IMR-90 (cell line): ENCODE results near the gene HEATR1. TPM values are rescaled to one million over a fixed set of nuclear protein-coding genes. Genes with fewer than 3 reads are reported as not detected.

Experiments
- ATAC-seq: fragments of 200-7000 bp; cut with Tn5 transposase; 2 replicates; pipeline ENCODE4 v1.9.1; 2020; ENCODE audit warnings: low read depth, mild to moderate bottlenecking, moderate library complexity
- BruUV-seq: library from RNA; stranded (reverse); fragments of 400-500 nt; replicated peaks from 2 replicates; lab custom pipeline; 2021; lab: Mats Ljungman, UMichigan
- CTCF ChIA-PET: fragments of 300-600 bp; formaldehyde crosslinking; extraction: SDS; loops from one replicate; lab custom pipeline; 2021; ENCODE audit warnings: antibody characterized with exemption; lab: Yijun Ruan, JAX
- POLR2A ChIA-PET: fragments of 300-600 bp; sonication (Branson Sonifier 250); formaldehyde crosslinking; loops from one replicate; lab custom pipeline; 2022; ENCODE audit warnings: antibody characterized with exemption; ENCODE audit not compliant: unreplicated experiment; lab: Charles Lee
- DNase-seq: peaks from one replicate; pipeline ENCODE4 v3.0.0; 2013
- H2AFZ ChIP-seq: replicated peaks from 2 replicates; pipeline ENCODE3; 2013; ENCODE audit warnings: low read length, mild to moderate bottlenecking; ENCODE audit not compliant: poor library complexity
- H2AK5ac ChIP-seq: 2 replicates; pipeline ENCODE4 v1.6.1; 2013; ENCODE audit warnings: low read depth, low read length, inconsistent platforms
- H2AK9ac ChIP-seq: replicated peaks from 2 replicates; pipeline ENCODE3; 2013; ENCODE audit warnings: mild to moderate bottlenecking, low read depth, low read length, moderate library complexity; ENCODE audit not compliant: poor library complexity
- H2BK120ac ChIP-seq: 2 replicates; pipeline ENCODE4 v1.6.1; 2013; ENCODE audit warnings: low read depth, low read length, inconsistent platforms
- H2BK15ac ChIP-seq: 3 replicates; pipeline ENCODE4 v1.6.1; 2013; ENCODE audit warnings: low read depth, low read length, inconsistent platforms
- H2BK20ac ChIP-seq: 2 replicates; pipeline ENCODE4 v1.6.1; 2013; ENCODE audit warnings: low read depth, mild to moderate bottlenecking, inconsistent platforms, low read length, moderate library complexity
- H2BK5ac ChIP-seq: 2 replicates; pipeline ENCODE4 v1.6.1; 2013; ENCODE audit warnings: mild to moderate bottlenecking, low read depth, low read length, inconsistent platforms; ENCODE audit not compliant: poor library complexity, severe bottlenecking
- H3K14ac ChIP-seq: replicated peaks from 2 replicates; pipeline ENCODE4 v1.6.1; 2013; ENCODE audit warnings: low read depth, low read length, inconsistent platforms
- H3K18ac ChIP-seq: 2 replicates; pipeline ENCODE4 v1.6.1; 2013; ENCODE audit warnings: low read depth, low read length, control low read depth
- H3K23ac ChIP-seq: 2 replicates; pipeline ENCODE4 v1.6.1; 2013; ENCODE audit warnings: low read depth, low read length, inconsistent platforms
- H3K27ac ChIP-seq: 2 replicates; pipeline ENCODE4 v1.5.1; 2013; ENCODE audit warnings: mild to moderate bottlenecking, control low read depth, low read length; ENCODE audit not compliant: insufficient read depth
- H3K27me3 ChIP-seq: 2 replicates; pipeline ENCODE4 v1.6.1; 2013; ENCODE audit warnings: low read length; ENCODE audit not compliant: control insufficient read depth, insufficient read depth
- H3K36me3 ChIP-seq: 2 replicates; pipeline ENCODE4 v1.6.1; 2013; ENCODE audit warnings: low read length, mixed read lengths; ENCODE audit not compliant: control insufficient read depth, insufficient read depth
- H3K4ac ChIP-seq: 2 replicates; pipeline ENCODE4 v1.6.1; 2013; ENCODE audit warnings: low read depth, low read length, inconsistent platforms
- H3K4me1 ChIP-seq: 2 replicates; pipeline ENCODE4 v1.6.1; 2013; ENCODE audit warnings: low read length, mixed read lengths; ENCODE audit not compliant: control insufficient read depth, insufficient read depth
- H3K4me2 ChIP-seq: 2 replicates; pipeline ENCODE4 v1.6.1; 2013; ENCODE audit warnings: low read depth, mild to moderate bottlenecking, control low read depth, low read length, moderate library complexity
- H3K4me3 ChIP-seq: 2 replicates; pipeline ENCODE4 v1.5.1; 2013; ENCODE audit warnings: low read depth, mild to moderate bottlenecking, control low read depth, low read length, moderate library complexity; ENCODE audit not compliant: insufficient read depth
- H3K56ac ChIP-seq: 2 replicates; pipeline ENCODE4 v1.6.1; 2013; ENCODE audit warnings: low read length, inconsistent platforms; ENCODE audit not compliant: insufficient read depth; ENCODE audit errors: extremely low read depth
- H3K79me1 ChIP-seq, 2 experiments: 2 replicates each; pipeline ENCODE4 v1.6.1; 2013; ENCODE audit warnings: low read length in 2 of 2, inconsistent platforms in 1 of 2, low read depth in 1 of 2
- H3K9ac ChIP-seq: 2 replicates; pipeline ENCODE4 v1.6.1; 2013; ENCODE audit warnings: low read depth, low read length, control low read depth
- H3K9me1 ChIP-seq: 2 replicates; pipeline ENCODE4 v1.6.1; 2013; ENCODE audit warnings: low read length, inconsistent platforms; ENCODE audit not compliant: insufficient read depth
- H3K9me3 ChIP-seq: 2 replicates; pipeline ENCODE4 v1.6.1; 2013; ENCODE audit warnings: low read length; ENCODE audit not compliant: control insufficient read depth, insufficient read depth
- H4K20me1 ChIP-seq: 2 replicates; pipeline ENCODE4 v1.6.1; 2013; ENCODE audit warnings: low read length, inconsistent platforms; ENCODE audit not compliant: insufficient read depth
- H4K5ac ChIP-seq: 2 replicates; pipeline ENCODE4 v1.6.1; 2013; ENCODE audit warnings: mild to moderate bottlenecking, low read depth, low read length, control low read depth
- H4K8ac ChIP-seq, 2 experiments: 2 replicates each; pipeline ENCODE4 v1.6.1; 2013; ENCODE audit warnings: low read depth in 2 of 2, low read length in 2 of 2, control low read depth in 1 of 2, inconsistent platforms in 1 of 2
- H4K91ac ChIP-seq: 2 replicates; pipeline ENCODE4 v1.6.1; 2013; ENCODE audit warnings: low read depth, low read length, inconsistent platforms; ENCODE audit not compliant: insufficient read depth
- BHLHE40 ChIP-seq: fragments of 150-350 bp; IDR thresholded peaks from 2 replicates; pipeline ENCODE4 v1.6.1; 2016; ENCODE audit warnings: mild to moderate bottlenecking, low read depth, low read length
- CEBPB ChIP-seq: IDR thresholded peaks from 2 replicates; pipeline ENCODE4 v1.6.1; 2012; ENCODE audit warnings: low read depth, low read length, improper control_type of control experiment
- CHD1 ChIP-seq: IDR thresholded peaks from 2 replicates; pipeline ENCODE4 v1.6.1; 2012; ENCODE audit warnings: low read depth, low read length, improper control_type of control experiment
- CTCF ChIP-seq: conservative IDR thresholded peaks from 2 replicates; pipeline ENCODE4 v1.5.1; 2012; ENCODE audit warnings: mild to moderate bottlenecking, low read depth, low read length, improper control_type of control experiment
- ELK1 ChIP-seq: fragments of 150-350 bp; IDR thresholded peaks from 2 replicates; pipeline ENCODE4 v1.6.1; 2016; ENCODE audit warnings: low read depth, mild to moderate bottlenecking, low read length, moderate library complexity, borderline replicate concordance
- FOS ChIP-seq: fragments of 150-350 bp; IDR thresholded peaks from 2 replicates; pipeline ENCODE4 v1.6.1; 2016; ENCODE audit warnings: low read depth, low read length
- MAFK ChIP-seq: IDR thresholded peaks from 2 replicates; pipeline ENCODE4 v1.6.1; 2012; ENCODE audit warnings: low read depth, low read length, improper control_type of control experiment
- MAZ ChIP-seq: IDR thresholded peaks from 2 replicates; pipeline ENCODE4 v1.6.1; 2012; ENCODE audit warnings: low read depth, mild to moderate bottlenecking, low read length, improper control_type of control experiment, moderate library complexity, borderline replicate concordance
- MXI1 ChIP-seq: IDR thresholded peaks from 2 replicates; pipeline ENCODE4 v1.6.1; 2012; ENCODE audit warnings: low read depth, mild to moderate bottlenecking, low read length, moderate library complexity, borderline replicate concordance
- NFE2L2 ChIP-seq: fragments of 150-350 bp; IDR thresholded peaks from 2 replicates; pipeline ENCODE4 v1.6.1; 2016; ENCODE audit warnings: low read depth, mild to moderate bottlenecking, low read length
- POLR2A ChIP-seq: IDR thresholded peaks from 2 replicates; pipeline ENCODE4 v1.6.1; 2012; ENCODE audit warnings: mild to moderate bottlenecking, low read depth, low read length
- RAD21 ChIP-seq: IDR thresholded peaks from 2 replicates; pipeline ENCODE4 v1.6.1; 2012; ENCODE audit warnings: low read length, improper control_type of control experiment
- RCOR1 ChIP-seq: IDR thresholded peaks from 2 replicates; pipeline ENCODE4 v1.6.1; 2012; ENCODE audit warnings: mild to moderate bottlenecking, low read length, improper control_type of control experiment; ENCODE audit not compliant: insufficient replicate concordance
- RFX5 ChIP-seq: IDR thresholded peaks from 2 replicates; pipeline ENCODE4 v1.8.0; 2012; ENCODE audit warnings: low read depth, mild to moderate bottlenecking, low read length, moderate library complexity
- SMC3 ChIP-seq: fragments of 150-350 bp; IDR thresholded peaks from 2 replicates; pipeline ENCODE4 v1.6.1; 2016; ENCODE audit warnings: low read depth, mild to moderate bottlenecking, antibody characterized with exemption, low read length, moderate library complexity
- USF2 ChIP-seq: fragments of 150-350 bp; IDR thresholded peaks from 2 replicates; pipeline ENCODE4 v1.6.1; 2017; ENCODE audit warnings: mild to moderate bottlenecking, antibody characterized with exemption, low read length, low read depth
- WGBS, 2 experiments: methylation state at CpG; one replicate each; pipeline versions ENCODE4 v1.1.5 to v1.1.7; 2013; ENCODE audit warnings: missing lambda C conversion rate in 2 of 2; ENCODE audit not compliant: insufficient read length in 1 of 2; ENCODE audit errors: extremely low coverage in 2 of 2; 5-methylcytosine and 5-hydroxymethylcytosine counted together
- dilution Hi-C: fragments of 300-500 bp; cut with HindIII; formaldehyde crosslinking; loops from one replicate; pipeline ENCODE4 v1.14.3; 2018; ENCODE audit warnings: low sequenced_read_pairs; ENCODE audit not compliant: unreplicated experiment
- in situ Hi-C: fragments of 300-500 bp; cut with MboI; formaldehyde crosslinking; loops from 3 replicates; pipeline ENCODE4 v1.14.3; 2019; ENCODE audit warnings: low sequenced_read_pairs, inconsistent platforms, mixed read lengths
- intact Hi-C: fragments of 100-400 bp; cut with micrococcal nuclease; formaldehyde crosslinking; loops from 2 replicates; pipeline ENCODE4 v1.10.0; 2022
- polyA plus RNA-seq, 3 experiments: library from polyadenylated mRNA; depleted of rRNA; stranded (reverse); fragments of >200 nt; gene quantifications; 2 replicates each; pipeline ENCODE4 v1.2.3, GENCODE V29; 2012; ENCODE audit warnings: low replicate concordance in 1 of 3
- total RNA-seq: library from RNA; depleted of rRNA; stranded (reverse); fragments of >200 nt; gene quantifications from 2 replicates; pipeline ENCODE4 v1.2.3, GENCODE V29; 2012

Gene HEATR1
- total and polyA plus RNA-seq, 2 of the 4 experiments (the other 2 are of a cell fraction): 8.5 to 53.8 TPM

- in situ Hi-C loops (loop anchor here (25.0 kb wide), 2 partner anchors 765 to 940 kb away; no protein-coding TSS in a partner anchor), dilution Hi-C loops (no loop called here), intact Hi-C loops (no loop called here)
- Histone ChIP-seq H4K8ac (no peak overlapping the region), H3K4me3 (no peak overlapping the region), H3K9me3 (no peaks in the 10 kb centered on the region), H2AK9ac (no peak overlapping the region), H2BK120ac (no peak overlapping the region), H2BK20ac (no peak overlapping the region), H3K18ac (no peak overlapping the region), H2AK5ac (no peak overlapping the region), H4K5ac (no peak overlapping the region), H2BK15ac (no peak overlapping the region), H3K14ac (no peak overlapping the region), H3K9me1 (no peaks in the 10 kb centered on the region), H3K79me1 (no peaks in the 10 kb centered on the region), H3K9ac (no peak overlapping the region), H3K4me1 (no peaks in the 10 kb centered on the region), H3K4me2 (no peak overlapping the region), H3K56ac (no peak overlapping the region), H4K91ac (no peak overlapping the region), H2BK5ac (no peak overlapping the region), H4K20me1 (no peaks in the 10 kb centered on the region), H3K27me3 (no peaks in the 10 kb centered on the region), H3K27ac (no peak overlapping the region), H3K23ac (no peak overlapping the region), H3K4ac (no peak overlapping the region), H2AFZ (no peak overlapping the region), H3K36me3 (no peaks in the 10 kb centered on the region)
- ATAC-seq (no peak), DNase-seq (no peak)
- POLR2A ChIA-PET: no interaction called here
- no CpG with 5 or more reads among the region's 3 CpGs for WGBS, 2 experiments
- TF ChIP-seq RCOR1 (no peak), SMC3 (no peak), BHLHE40 (no peak), CHD1 (no peak), ELK1 (no peak), POLR2A (no peak), MAFK (no peak), FOS (no peak), MXI1 (no peak), MAZ (no peak), RFX5 (no peak), RAD21 (no peak), CEBPB (no peak), NFE2L2 (no peak), USF2 (no peak), CTCF (no peak)
- CTCF ChIA-PET: no interaction called here
- no TSS peak for BruUV-seq
Measured at GRCh38 chr1:236622407-236622806, 18.1 kb upstream of the HEATR1 start.
